ENCODE measurements around the gene DUSP11. TPM values are rescaled to one million over a fixed set of nuclear protein-coding genes. Genes with fewer than 3 reads are reported as not detected.

DUSP11 gene
- 10 to 100 TPM; 45.7 to 50.2 (median 46.6) TPM for total RNA-seq
- 45.7 TPM for total RNA-seq (2013)

GRCh38 chr2:73779467-73780236, at the start of gene DUSP11:
DUSP11 (minus strand) TSS chr2:73780103; CDS start chr2:73779974, 129 bp downstream.
- peaks cover 13% of the 10 kb centered on the region for H3K4me1 ChIP-seq (ENCODE audit: control insufficient read depth, insufficient read depth, low read length)
- H3K9me3 ChIP-seq (ENCODE audit: control insufficient read depth, insufficient read depth, low read length), result no peaks in the 10 kb centered on the region
- TF ChIP-seq CTCF (IDR thresholded peaks at IDR 0.05), result peak; percentile 90
- peaks cover 18% of the 10 kb centered on the region for H3K36me3 ChIP-seq (ENCODE audit: control insufficient read depth, insufficient read depth, low read length)
- H3K4me3 ChIP-seq (ENCODE audit: low read length), result peak within 1 kb of the TSS; percentile 98
- Mint-ChIP-seq H3K27ac (peak within 1 kb of the TSS; percentile 95 to 96), H3K9me3 (no peaks in the 10 kb centered on the region), H3K4me1 (peaks cover 20 to 36% of the 10 kb centered on the region in 2 donors), H3K36me3 (peaks cover 3% of the 10 kb centered on the region), H3K4me3 (peak within 1 kb of the TSS; percentile 94), H3K27me3 (ENCODE audit: low read depth in 2 of 2) (peaks cover 0 to 3% of the 10 kb centered on the region in 2 donors)
- H3K27me3 ChIP-seq (ENCODE audit: control insufficient read depth, insufficient read depth, low read length), result no peaks in the 10 kb centered on the region
- H3K27ac ChIP-seq (ENCODE audit: low read length), result peak within 1 kb of the TSS; percentile 96
- DNase-seq (peak; percentile 97 to 98), ATAC-seq (peak; percentile 98 to 100 (median 99))
- WGBS (ENCODE audit: insufficient coverage), result 0% methylated on average over 40 of the region's 40 CpGs
- intact Hi-C loops (cut with micrococcal nuclease), result no loop called here

- Histone ChIP-seq H3K27me3 (ENCODE audit: control insufficient read depth, insufficient read depth, low read length) (no peaks in the 10 kb centered on the region), H3K4me3 (ENCODE audit: low read length) (peak within 1 kb of the TSS; percentile 70), H3K9me3 (ENCODE audit: control insufficient read depth, insufficient read depth, low read length) (no peaks in the 10 kb centered on the region), H3K27ac (ENCODE audit: low read length) (peak within 1 kb of the TSS; percentile 93), H3K36me3 (ENCODE audit: control insufficient read depth, insufficient read depth, low read length) (peaks cover 7% of the 10 kb centered on the region), H3K4me1 (ENCODE audit: control insufficient read depth, insufficient read depth, low read length) (peaks cover 20% of the 10 kb centered on the region)
- Mint-ChIP-seq H3K27me3 (ENCODE audit: low read depth in 2 of 2) (no peaks in the 10 kb centered on the region), H3K9me3 (no peaks in the 10 kb centered on the region), H3K4me3 (peak within 1 kb of the TSS; percentile 97), H3K4me1 (peaks cover 43% of the 10 kb centered on the region in 2 donors), H3K36me3 (peaks cover 8% of the 10 kb centered on the region), H3K27ac (peak within 1 kb of the TSS; percentile 97 to 98)
- no peak for TF ChIP-seq CTCF (IDR thresholded peaks at IDR 0.05)
- intact Hi-C loops (cut with micrococcal nuclease), result loop anchor here (1.0 kb wide), 1 partner anchor 97 kb away; the partner anchor contains the start of gene DGUOK
- ATAC-seq (peak; percentile 78 to 91 (median 91)), DNase-seq (peak; percentile 81 to 97)
- under 1% methylated on average over 48 of the region's 48 CpGs for WGBS (ENCODE audit: insufficient coverage)
Measured at GRCh38 chr2:73828818-73829570, 49.1 kb upstream of the DUSP11 start, which contains the start of gene STAMBP. STAMBP (plus strand) TSS chr2:73828961; CDS start chr2:73830857, 1,896 bp downstream.

- ATAC-seq (no peak), DNase-seq (peak in 1 of 2 donors; percentile 24)
- H3K4me3 ChIP-seq (ENCODE audit: low read length), result peak overlapping the region; percentile 70
- no peaks in the 10 kb centered on the region for H3K9me3 ChIP-seq (ENCODE audit: control insufficient read depth, insufficient read depth, low read length)
- Mint-ChIP-seq H3K9me3 (no peaks in the 10 kb centered on the region), H3K4me3 (peak overlapping the region; percentile 97), H3K27ac (peak overlapping the region; percentile 97 to 98), H3K4me1 (peaks cover 43 to 44% of the 10 kb centered on the region in 2 donors), H3K36me3 (peaks cover 8% of the 10 kb centered on the region), H3K27me3 (ENCODE audit: low read depth in 2 of 2) (no peaks in the 10 kb centered on the region)
- intact Hi-C loops (cut with micrococcal nuclease), result loop anchor here (1.0 kb wide), 1 partner anchor 98 kb away; the partner anchor contains the start of gene DGUOK
- no peaks in the 10 kb centered on the region for H3K27me3 ChIP-seq (ENCODE audit: control insufficient read depth, insufficient read depth, low read length)
- H3K36me3 ChIP-seq (ENCODE audit: control insufficient read depth, insufficient read depth, low read length), result peaks cover 6% of the 10 kb centered on the region
- TF ChIP-seq CTCF (IDR thresholded peaks at IDR 0.05), result no peak
- H3K4me1 ChIP-seq (ENCODE audit: control insufficient read depth, insufficient read depth, low read length), result peaks cover 20% of the 10 kb centered on the region
- peak overlapping the region; percentile 93 for H3K27ac ChIP-seq (ENCODE audit: low read length)
- WGBS (ENCODE audit: insufficient coverage), result 46% methylated on average over 3 of the region's 4 CpGs
Measured at GRCh38 chr2:73828389-73828817, 48.5 kb upstream of the DUSP11 start.
